CD4-positive, alpha-beta T cell (primary cell): ENCODE results near the gene PANK3. TPM values are rescaled to one million over a fixed set of nuclear protein-coding genes. Genes with fewer than 3 reads are reported as not detected.

ENCODE experiments used
- ATAC-seq: fragments of 200-7000 bp; cut with Tn5 transposase; one replicate; pipeline ENCODE4 v1.10.0; 2022; ENCODE audit warnings: mild to moderate bottlenecking; ENCODE audit not compliant: poor library complexity
- CTCF ChIA-PET: fragments of 350-600 bp; sonication (Branson Sonifier 250); formaldehyde crosslinking; loops from one replicate; lab custom pipeline; 2021; ENCODE audit warnings: antibody characterized with exemption, inconsistent platforms; lab: Charles Lee
- POLR2A ChIA-PET: fragments of 350-600 bp; sonication (Branson Sonifier 250); formaldehyde crosslinking; loops from one replicate; lab custom pipeline; 2021; ENCODE audit warnings: antibody characterized with exemption, inconsistent platforms; lab: Charles Lee
- DNase-seq, 14 experiments: peaks; one replicate each; pipeline ENCODE4 v3.0.0-alpha.2; 2013 to 2020; ENCODE audit warnings: mixed read lengths in 2 of 14
- H3K27ac ChIP-seq, 2 donors: one replicate each; pipeline versions ENCODE4 v1.5.1 to v1.7.0; 2013; ENCODE audit warnings: low read length in 2 of 2, low read depth in 1 of 2, mild to moderate bottlenecking in 1 of 2
- H3K27me3 ChIP-seq, 2 experiments: 1 replicate in 1 of 2; 2 replicates in 1 of 2; pipeline versions ENCODE4 v1.6.1 to v1.7.0; 2013; ENCODE audit warnings: low read length in 2 of 2, control low read depth in 1 of 2, mild to moderate bottlenecking in 1 of 2, moderate library complexity in 1 of 2; ENCODE audit not compliant: insufficient read depth in 2 of 2, control insufficient read depth in 1 of 2
- H3K36me3 ChIP-seq: one replicate; pipeline ENCODE4 v1.6.1; 2013; ENCODE audit warnings: low read length, control low read depth; ENCODE audit not compliant: insufficient read depth
- H3K4me1 ChIP-seq: one replicate; pipeline ENCODE4 v1.6.1; 2013; ENCODE audit warnings: low read length, control low read depth; ENCODE audit not compliant: insufficient read depth
- H3K4me3 ChIP-seq: one replicate; pipeline ENCODE4 v1.5.1; 2013; ENCODE audit warnings: mild to moderate bottlenecking, low read length, moderate library complexity
- H3K9me3 ChIP-seq, 2 experiments: 1 replicate in 1 of 2; 2 replicates in 1 of 2; pipeline versions ENCODE4 v1.6.1 to v1.7.0; 2013; ENCODE audit warnings: low read length in 2 of 2, mild to moderate bottlenecking in 2 of 2, control low read depth in 1 of 2, moderate library complexity in 1 of 2; ENCODE audit not compliant: control insufficient read depth in 1 of 2, insufficient read depth in 1 of 2
- H3K27ac Mint-ChIP-seq: one replicate; pipeline ENCODE4 v1.8.0; 2020; ENCODE audit warnings: mixed read lengths
- H3K27me3 Mint-ChIP-seq: one replicate; pipeline ENCODE4 v1.8.0; 2021; ENCODE audit warnings: mixed read lengths
- H3K36me3 Mint-ChIP-seq: one replicate; pipeline ENCODE4 v1.8.0; 2021; ENCODE audit warnings: low read depth, mixed read lengths
- H3K4me1 Mint-ChIP-seq: one replicate; pipeline ENCODE4 v1.8.0; 2021; ENCODE audit warnings: low read depth, mixed read lengths
- H3K4me3 Mint-ChIP-seq: one replicate; pipeline ENCODE4 v1.8.0; 2020; ENCODE audit warnings: mild to moderate bottlenecking, mixed read lengths
- H3K9me3 Mint-ChIP-seq: one replicate; pipeline ENCODE4 v1.8.0; 2020; ENCODE audit warnings: mixed read lengths
- intact Hi-C, 2 experiments: fragments of 100-400 bp; cut with DNase I in 1 of 2; cut with micrococcal nuclease in 1 of 2; formaldehyde crosslinking; loops; one replicate each; pipeline versions ENCODE4 v1.15.1 to v1.9.0; 2023 to 2025; cut with DNase I, micrococcal nuclease
- total RNA-seq, 174 experiments: library from RNA in 2 of 174; stranded (reverse) in 2 of 174; gene quantifications; one replicate each; pipeline ENCODE4 v1.2.3 and lab custom pipeline; 2021 to 2026
- TF ChIP-seq, protein P1 (sequence below): fragments of 200-600 bp; IDR thresholded peaks from one replicate; pipeline ENCODE4 v1.8.0; 2022; ENCODE audit warnings: antibody characterized with exemption, mild to moderate bottlenecking

The PANK3 gene
- total RNA-seq, 2 experiments from 2014 or later: 34.2 to 34.7 TPM

DNA sequence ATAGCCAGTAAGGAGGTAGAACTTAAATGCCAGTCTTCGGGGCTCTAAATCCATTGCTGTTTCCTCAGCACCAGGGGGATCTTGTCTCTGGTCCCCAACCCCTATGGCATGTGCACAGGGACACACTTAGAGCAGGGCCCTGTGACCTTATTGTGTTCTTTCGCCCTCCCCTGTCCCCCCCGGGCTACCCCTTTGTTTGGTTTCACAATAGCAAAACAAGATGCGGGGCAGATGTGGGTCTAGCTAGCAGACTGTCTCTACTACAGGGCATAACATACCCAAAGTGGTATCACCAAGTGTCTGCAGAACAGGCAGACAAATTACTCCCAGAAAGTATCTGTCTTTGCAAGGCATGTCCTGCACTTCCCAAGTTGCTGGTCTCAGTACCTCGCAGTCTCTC lies 48.0 kb downstream of the PANK3 start:
- ATAC-seq: no peak
- no peak for DNase-seq
- H3K27ac Mint-ChIP-seq: no peak overlapping the region
- H3K36me3 ChIP-seq: no peaks in the 10 kb centered on the region
- no peak overlapping the region for H3K4me3 ChIP-seq
- intact Hi-C loops: no loop called here
- H3K27ac ChIP-seq: no peak overlapping the region
- peaks cover 9% of the 10 kb centered on the region for H3K4me1 Mint-ChIP-seq
- H3K27me3 ChIP-seq: peaks cover 39% of the 10 kb centered on the region in 2 experiments
- POLR2A ChIA-PET: no interaction called here
- H3K4me1 ChIP-seq: peaks cover 11% of the 10 kb centered on the region
- H3K4me3 Mint-ChIP-seq: no peak overlapping the region
- CTCF ChIA-PET: no interaction called here
- H3K36me3 Mint-ChIP-seq: no peaks in the 10 kb centered on the region
- H3K9me3 Mint-ChIP-seq: no peaks in the 10 kb centered on the region
- TF ChIP-seq, protein P1, sequence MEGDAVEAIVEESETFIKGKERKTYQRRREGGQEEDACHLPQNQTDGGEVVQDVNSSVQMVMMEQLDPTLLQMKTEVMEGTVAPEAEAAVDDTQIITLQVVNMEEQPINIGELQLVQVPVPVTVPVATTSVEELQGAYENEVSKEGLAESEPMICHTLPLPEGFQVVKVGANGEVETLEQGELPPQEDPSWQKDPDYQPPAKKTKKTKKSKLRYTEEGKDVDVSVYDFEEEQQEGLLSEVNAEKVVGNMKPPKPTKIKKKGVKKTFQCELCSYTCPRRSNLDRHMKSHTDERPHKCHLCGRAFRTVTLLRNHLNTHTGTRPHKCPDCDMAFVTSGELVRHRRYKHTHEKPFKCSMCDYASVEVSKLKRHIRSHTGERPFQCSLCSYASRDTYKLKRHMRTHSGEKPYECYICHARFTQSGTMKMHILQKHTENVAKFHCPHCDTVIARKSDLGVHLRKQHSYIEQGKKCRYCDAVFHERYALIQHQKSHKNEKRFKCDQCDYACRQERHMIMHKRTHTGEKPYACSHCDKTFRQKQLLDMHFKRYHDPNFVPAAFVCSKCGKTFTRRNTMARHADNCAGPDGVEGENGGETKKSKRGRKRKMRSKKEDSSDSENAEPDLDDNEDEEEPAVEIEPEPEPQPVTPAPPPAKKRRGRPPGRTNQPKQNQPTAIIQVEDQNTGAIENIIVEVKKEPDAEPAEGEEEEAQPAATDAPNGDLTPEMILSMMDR: no peak
- H3K9me3 ChIP-seq: peaks cover 0 to 11% of the 10 kb centered on the region in 2 experiments
- peaks cover 55% of the 10 kb centered on the region for H3K27me3 Mint-ChIP-seq

DNA sequence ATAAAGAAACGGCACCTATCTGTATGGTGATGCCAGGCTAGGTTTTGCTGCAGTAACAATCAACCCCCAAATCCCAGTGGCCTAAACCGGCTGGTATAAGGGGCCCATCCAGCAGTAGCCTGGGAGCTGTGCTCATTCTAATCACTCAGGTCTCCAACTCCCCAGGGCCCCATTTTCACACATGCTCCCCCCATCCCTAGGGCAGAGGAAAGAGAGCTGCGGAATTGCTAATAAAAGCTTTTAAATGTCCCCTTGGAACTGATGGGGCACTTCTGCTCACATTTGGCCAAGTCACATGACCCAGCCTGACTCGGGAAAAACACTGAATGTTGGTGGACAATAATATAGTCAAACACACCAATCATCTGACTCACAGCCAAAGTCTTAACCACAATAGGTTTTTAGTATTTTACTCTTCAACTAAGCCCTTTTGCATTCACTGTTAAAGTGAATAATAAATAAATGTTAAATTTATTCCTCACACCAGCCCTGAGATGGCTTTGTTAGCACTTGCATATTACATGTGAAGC lies 48.5 kb downstream of the PANK3 start:
- H3K27ac ChIP-seq: no peak overlapping the region
- ChIA-PET POLR2A (no interaction called here), CTCF (no interaction called here)
- H3K27ac Mint-ChIP-seq: no peak overlapping the region
- no peak for DNase-seq
- no peaks in the 10 kb centered on the region for H3K36me3 Mint-ChIP-seq
- peaks cover 11% of the 10 kb centered on the region for H3K4me1 ChIP-seq
- H3K9me3 ChIP-seq: peaks cover 0 to 11% of the 10 kb centered on the region in 2 experiments
- peak overlapping the region; percentile 30 for H3K4me3 Mint-ChIP-seq
- intact Hi-C loops: no loop called here
- no peak for ATAC-seq
- H3K27me3 Mint-ChIP-seq: peaks cover 55% of the 10 kb centered on the region
- TF ChIP-seq, protein P1: no peak
- H3K27me3 ChIP-seq: peaks cover 39% of the 10 kb centered on the region in 2 experiments
- no peak overlapping the region for H3K4me3 ChIP-seq
- peaks cover 9% of the 10 kb centered on the region for H3K4me1 Mint-ChIP-seq
- H3K36me3 ChIP-seq: no peaks in the 10 kb centered on the region
- H3K9me3 Mint-ChIP-seq: no peaks in the 10 kb centered on the region

DNA sequence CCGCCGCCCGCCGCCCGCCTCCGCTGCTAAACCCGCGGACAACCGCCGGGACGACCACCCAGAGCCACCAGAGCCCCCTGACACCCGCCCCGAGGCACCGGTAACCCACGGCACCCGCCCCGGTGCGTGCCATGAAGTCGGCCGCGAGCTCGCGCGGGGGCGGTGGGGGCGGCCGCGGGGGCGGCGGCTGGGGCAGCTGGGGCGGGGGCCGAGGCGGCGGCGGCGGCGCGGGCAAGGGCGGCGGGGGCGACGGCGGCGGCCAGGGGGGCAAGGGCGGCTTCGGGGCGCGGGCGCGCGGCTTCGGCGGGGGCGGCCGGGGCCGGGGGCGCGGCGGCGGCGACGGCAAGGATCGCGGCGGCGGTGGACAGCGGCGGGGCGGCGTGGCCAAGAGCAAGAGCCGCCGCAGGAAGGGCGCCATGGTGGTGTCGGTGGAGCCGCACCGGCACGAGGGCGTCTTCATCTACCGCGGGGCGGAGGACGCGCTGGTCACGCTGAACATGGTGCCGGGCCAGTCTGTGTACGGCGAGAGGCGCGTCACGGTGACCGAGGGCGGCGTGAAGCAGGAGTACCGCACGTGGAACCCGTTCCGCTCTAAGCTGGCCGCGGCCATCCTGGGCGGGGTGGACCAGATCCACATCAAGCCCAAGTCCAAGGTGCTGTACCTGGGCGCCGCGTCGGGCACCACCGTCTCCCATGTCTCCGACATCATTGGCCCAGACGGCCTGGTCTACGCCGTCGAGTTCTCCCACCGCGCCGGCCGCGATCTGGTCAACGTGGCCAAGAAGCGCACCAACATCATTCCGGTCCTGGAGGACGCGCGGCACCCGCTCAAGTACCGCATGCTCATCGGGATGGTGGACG lies 49.6 kb downstream of the PANK3 start:
- Histone ChIP-seq H3K27me3 (peaks cover 39% of the 10 kb centered on the region in 2 experiments), H3K4me3 (no peak overlapping the region), H3K9me3 (peaks cover 0 to 11% of the 10 kb centered on the region in 2 experiments), H3K4me1 (peaks cover 11% of the 10 kb centered on the region), H3K27ac (no peak overlapping the region), H3K36me3 (no peaks in the 10 kb centered on the region)
- peak in 2 of 14 experiments; percentile 3 to 6 for DNase-seq
- TF ChIP-seq, protein P1: no peak
- peaks cover 9% of the 10 kb centered on the region for H3K4me1 Mint-ChIP-seq
- H3K27ac Mint-ChIP-seq: no peak overlapping the region
- peak overlapping the region; percentile 30 for H3K4me3 Mint-ChIP-seq
- peaks cover 55% of the 10 kb centered on the region for H3K27me3 Mint-ChIP-seq
- no peaks in the 10 kb centered on the region for H3K9me3 Mint-ChIP-seq
- intact Hi-C loops: no loop called here
- no peaks in the 10 kb centered on the region for H3K36me3 Mint-ChIP-seq
- ChIA-PET CTCF (no interaction called here), POLR2A (no interaction called here)
- ATAC-seq: no peak
